ENCODE results near the gene ROCK2.
"Not testable (repeated sequence)": the region's sequence is repeated elsewhere in the genome, so short reads cannot be mapped to it uniquely, and the experiment has no call there.

The ROCK2 gene

DNA sequence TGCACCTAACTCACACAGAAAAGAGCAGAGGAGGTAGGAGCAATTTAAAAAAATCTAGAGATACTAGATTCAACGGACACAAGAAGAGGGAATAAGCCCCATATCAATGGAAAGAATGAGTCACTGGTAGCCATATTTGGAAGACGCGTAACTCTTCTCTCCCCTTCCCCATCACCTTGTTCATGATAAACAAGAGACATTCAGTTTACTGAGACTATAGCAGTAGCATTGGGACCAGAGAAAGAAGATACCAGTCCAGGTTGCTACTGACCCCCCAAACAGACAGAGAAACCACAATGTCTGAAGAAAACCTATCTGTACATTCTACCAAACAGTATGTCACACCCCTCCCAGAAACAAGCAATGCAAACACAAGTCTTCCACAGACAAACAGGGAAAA, 108.1 kb downstream of the ROCK2 start:
- no peak for DNase-seq (ENCODE audit: low read depth)

DNA sequence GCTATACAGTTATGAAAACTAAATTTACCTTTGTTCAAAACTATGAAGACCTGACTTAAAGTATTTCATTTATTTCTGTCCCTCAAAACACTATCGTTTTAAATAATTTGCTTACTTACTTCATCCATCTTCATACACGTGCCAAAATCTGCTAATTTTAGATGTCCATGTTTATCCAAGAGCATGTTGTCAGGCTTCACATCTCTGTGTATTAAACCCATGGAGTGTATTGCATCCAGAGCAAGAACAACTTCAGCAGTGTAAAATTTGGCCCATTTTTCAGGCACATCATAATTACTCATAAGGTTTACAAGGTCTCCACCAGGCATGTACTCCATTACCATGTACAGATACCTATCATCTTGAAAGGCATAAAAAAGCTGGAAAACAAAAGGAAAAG, 108.9 kb downstream of the ROCK2 start:
- no peak for DNase-seq (ENCODE audit: low read depth)

DNA sequence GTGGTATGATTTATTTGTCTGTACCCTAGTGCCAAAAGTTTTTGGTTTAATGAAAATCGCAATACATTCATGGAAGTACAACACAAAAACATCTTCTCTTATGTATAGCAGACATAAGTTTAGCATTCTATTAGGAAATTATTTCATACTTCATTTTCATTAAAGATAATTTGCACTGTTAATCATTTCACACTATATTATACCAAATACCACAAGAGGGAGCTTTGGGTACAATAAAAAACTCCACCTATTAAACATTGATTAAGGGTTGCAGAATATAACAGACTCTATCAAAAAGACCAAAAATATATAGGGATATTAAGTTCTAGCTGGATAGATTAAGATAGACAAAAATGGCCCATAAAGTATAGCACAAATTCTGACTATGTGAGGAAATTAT, 110.1 kb downstream of the ROCK2 start:
- no peak for DNase-seq (ENCODE audit: low read depth)

DNA sequence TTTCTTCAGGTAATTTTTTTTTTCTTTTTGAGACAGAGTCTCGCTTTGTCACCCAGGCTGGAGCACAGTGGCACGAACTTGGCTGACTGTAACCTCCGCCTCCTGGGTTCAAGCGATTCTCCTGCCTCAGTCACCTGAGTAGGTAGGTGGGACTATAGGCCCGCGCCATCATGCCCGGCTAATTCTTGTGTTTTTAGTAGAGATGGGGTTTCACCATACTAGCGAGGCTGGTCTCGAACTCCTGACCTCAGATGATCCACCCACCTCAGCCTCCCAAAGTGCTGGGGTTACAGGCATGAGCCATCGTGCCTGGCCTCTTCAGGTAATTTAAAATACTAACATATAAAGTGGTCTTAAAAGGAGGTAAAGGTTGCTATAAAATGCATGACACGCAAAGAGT, 113.2 kb downstream of the ROCK2 start:
- DNase-seq (ENCODE audit: low read depth) = not testable (repeated sequence)

DNA sequence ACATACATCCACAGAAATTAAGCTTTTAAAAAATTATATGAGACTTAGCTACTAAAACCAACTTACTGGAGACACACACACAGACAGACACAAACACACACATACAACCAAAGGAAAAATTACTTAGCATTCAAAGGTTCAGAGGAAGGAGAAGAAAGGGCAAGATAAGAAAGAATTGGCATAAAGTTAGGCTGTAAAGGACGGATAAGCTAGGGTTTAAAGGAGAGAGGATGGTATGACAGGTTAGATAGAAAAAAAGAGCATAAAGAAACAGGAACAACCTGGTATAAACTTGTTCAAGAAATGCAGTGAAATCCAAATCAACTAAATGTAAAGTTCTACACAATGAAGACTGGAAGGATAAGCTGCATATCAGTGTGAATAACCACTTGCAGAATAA, 115.7 kb downstream of the ROCK2 start:
- DNase-seq (ENCODE audit: low read depth) = no peak

DNA sequence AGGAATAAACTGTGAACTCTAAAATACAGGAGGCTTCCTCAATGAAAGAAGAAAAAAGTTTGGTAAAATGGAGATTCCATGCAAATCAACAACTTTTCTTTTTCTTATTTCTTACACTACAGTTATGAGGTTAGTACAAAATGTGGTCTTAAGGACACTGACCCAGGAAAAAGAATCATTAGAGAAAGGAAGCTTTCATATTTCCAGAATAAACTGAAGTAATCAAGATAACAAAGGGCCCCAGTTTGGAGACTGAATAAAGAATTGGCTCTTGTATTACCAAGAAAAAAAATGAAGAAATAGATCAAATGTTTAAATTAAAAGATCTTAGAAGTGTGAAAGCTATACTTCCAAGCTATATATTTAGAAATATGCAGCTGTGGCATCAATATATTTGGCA, 116.8 kb downstream of the ROCK2 start:
- DNase-seq (ENCODE audit: low read depth) = no peak

DNA sequence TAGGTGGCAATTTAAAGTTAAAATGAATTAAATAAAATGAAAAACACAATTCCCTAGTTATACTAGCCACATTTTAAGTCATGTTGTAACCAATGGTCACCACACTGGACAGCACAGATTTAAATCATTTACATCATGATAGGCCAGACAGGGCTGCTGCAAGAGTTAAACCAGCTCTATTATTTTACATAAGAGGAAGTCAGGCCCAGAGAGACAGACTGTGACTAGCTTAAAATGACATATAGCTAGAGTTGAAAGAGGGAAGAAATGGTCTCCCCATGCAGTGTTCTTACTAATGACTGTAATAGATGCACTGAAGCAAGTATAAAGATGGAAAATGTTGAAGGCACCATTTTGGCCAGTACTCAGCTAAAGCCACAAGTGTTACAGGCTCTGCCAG, 119.5 kb downstream of the ROCK2 start:
- no peak for DNase-seq (ENCODE audit: low read depth)

DNA sequence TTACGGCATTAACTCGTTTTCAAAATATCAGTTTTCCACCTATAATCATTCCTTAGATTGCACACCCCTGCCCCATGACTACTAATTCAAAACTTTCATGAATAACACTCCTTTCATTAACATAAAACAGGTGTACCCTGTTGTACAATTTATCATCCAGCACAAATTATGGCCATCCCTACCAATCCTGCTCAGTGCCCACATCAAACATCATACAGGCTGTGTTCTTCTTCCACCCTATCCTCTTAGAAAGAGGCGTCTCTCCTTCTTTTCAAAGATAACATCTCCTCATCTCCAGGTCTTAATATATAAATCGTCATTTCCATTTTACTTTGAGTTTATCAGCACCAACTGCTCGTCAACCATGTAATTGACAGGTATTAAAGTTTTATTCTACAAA, 121.6 kb downstream of the ROCK2 start:
- no peak for DNase-seq (ENCODE audit: low read depth)

DNA sequence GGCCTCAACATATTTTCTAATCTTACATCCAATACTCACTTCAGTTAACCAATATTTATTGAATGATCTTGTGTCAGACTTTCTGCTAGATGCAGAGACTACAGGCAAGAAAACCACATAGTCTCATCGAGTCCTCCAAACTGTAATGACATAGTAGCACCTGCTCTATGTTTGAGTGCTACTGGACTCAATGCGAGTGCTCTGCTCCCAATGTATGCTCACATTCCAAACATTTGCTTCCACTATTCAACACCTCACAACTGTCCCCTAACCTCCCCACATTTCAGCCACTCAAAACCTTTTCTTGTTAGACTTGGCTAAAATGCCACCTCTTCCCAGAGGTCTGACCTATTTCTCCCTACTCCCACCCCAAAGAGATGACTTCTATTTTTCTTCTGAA, 124.0 kb downstream of the ROCK2 start:
- DNase-seq (ENCODE audit: low read depth) = no peak

DNA sequence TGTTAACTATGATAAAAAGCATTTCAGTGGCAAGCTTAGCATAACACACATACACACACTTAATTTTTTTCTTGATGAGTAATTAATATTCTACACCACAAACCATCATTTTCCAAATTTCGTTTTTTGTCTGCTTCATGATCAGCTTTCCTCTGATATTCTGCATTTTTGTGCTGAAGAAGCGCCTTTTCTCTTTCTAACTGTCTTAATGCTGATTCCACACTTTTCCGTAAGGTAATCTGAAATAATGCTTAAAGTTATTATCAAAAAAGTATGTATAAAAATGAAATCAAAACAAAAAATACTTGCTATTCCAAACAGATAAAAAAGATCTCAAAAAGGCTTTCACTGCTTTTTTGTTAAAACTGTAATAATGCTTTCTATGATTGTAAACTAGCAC, 129.0 kb downstream of the ROCK2 start:
- DNase-seq (ENCODE audit: low read depth) = no peak

DNA sequence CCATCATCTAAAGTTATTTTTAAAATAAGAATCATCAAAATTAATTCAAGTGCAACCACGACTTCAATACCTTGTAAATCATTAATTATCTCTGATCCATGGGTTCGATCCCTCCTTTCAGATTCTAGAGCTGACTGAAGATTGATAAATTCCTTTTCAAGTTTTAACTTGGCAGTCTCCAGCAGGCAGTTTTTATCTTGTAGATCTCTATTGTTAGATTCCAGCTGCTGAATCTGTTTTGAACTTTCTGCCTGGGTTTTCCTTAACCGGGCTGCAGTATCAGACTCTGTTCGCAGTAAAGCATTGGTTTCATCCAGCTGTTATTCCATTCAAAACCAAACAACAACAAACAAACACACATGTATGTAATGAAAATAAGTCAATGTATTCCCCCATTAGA, 129.7 kb downstream of the ROCK2 start:
- no peak for DNase-seq (ENCODE audit: low read depth)

DNA sequence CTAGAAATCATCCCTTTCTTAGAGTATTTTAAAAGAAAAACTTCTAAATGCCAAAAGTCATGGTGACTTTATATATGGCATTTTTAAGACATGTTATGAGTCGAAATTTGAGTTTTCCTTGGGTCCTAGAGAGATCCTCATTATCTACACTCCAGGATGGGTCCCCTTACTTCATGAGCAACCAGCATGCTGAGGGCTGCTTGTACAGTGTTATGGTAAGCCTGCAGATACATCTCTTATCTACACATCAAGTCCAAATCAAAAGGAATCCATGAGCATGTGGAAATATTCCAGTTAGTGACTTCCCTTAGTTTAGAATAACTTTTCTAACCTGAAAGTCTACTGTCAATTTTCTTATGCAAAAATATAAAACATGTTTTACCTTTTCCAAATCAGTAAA, 130.5 kb downstream of the ROCK2 start:
- DNase-seq (ENCODE audit: low read depth) = no peak

DNA sequence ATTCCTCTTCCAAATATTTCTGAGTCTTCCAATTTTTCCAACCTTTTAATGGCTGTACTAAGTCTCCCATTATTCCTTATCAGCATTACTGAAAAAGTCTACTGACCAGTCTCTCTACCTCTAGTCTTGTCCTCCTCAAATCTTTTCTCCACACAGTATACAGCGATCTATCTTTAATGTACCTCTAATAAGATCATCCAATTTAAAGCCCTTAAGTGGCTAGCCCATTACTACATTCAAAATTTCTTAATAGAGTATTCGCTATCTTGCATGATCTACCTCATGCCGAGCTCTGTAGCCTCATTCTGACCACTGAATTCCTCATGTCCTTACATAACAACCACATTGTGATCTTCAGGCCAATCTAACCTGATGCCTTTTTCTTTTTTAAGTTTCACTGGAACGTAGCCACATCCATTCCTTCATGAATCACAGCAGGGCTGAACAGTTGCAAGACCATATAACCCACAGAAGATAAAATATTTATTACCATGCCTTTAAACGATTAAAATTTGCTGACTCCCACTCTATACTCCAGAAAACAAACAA, 131.3 kb downstream of the ROCK2 start:
- DNase-seq (ENCODE audit: low read depth) = no peak

DNA sequence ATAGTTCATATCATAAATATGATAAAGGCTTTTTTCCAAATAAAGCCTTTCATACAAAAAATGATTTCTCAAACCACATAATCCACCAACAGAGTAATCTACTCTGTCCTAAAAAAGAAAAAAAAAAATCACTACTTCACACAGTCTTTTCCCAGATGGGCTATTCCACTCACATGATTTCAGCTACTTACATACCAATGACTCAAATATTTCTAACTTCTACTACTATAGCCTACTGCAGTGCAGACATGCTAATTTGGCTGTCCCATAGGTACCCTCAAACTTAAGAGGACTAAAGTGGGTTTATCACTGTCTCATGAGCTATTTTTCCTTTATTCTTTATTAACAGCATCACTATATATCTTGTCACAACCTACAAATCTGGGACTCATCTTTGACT, 131.8 kb downstream of the ROCK2 start:
- no peak for DNase-seq (ENCODE audit: low read depth)

DNA sequence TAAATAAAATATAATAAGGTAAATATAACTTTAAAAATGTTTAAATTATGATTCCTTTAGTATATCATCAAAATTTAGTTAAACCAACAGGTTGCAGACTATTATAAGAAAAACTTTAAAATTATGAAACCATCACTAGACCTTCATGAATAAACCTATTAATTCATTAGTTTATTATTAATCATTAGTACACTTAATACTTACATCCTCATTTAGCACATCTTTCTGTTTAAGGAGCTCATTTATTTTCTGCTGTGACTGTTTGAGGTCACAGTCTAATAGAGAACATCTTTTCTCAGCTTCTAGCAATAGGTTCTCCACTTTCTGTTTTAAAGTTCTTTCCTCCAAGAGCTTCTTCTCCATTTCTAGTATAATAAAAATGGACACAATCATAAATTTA, 136.4 kb downstream of the ROCK2 start:
- no peak for DNase-seq (ENCODE audit: low read depth)

DNA sequence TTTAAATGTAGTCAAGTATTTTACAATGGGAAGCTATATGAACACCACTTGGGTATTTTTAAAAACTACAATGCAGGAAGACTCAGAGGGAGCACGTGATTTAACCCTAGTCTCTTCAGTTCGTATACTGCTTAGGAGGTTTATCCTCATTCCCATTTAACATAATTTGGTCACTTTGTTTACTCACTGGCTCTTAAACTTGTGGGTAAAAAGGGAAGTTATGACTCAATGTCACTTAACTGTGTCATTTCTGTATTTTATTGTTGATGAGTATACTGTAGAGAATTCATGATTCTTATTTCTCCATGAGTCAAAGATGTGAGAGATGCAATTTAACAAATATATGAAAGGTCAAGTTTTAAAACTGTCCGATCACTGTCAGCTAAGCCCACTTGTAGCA, 141.0 kb downstream of the ROCK2 start:
- DNase-seq (ENCODE audit: low read depth) = no peak

DNA sequence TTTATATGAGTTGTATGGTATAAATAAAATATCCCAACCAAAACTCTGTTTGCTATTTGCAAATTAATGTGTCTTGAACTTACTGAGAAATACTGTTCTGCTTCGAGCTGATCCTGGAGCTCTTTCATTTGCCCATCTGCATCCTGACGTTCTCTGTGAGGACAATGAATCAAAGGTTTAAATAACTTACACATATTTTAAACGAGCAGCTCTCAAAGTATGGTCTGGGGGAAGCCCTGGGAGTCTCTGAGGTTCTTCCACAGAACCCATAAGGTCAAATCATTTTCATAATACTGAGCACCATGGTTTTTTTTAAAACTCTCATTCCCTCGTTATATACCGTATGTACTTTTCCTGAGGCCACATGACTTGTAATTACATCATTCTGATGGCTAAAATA, 142.5 kb downstream of the ROCK2 start:
- no peak for DNase-seq (ENCODE audit: low read depth)

DNA sequence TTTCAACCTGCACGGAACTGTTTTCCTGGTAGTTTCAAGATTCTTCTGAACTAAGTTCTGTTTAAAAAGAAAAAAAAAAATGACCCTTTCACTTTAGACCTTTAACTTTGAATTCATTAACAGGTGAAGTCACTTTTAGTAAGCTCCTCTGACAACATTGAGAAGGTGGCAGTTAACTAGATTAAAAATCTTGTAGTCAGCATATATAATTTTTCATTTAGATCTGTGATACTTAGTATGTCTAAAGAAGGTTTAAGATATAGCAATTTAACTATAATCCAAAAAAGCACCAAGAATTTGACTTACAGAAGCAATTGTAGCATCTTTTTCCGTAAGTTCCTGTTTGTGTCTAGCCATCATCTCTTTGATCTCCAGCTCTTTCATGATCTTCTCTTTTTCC, 143.8 kb downstream of the ROCK2 start:
- no peak for DNase-seq (ENCODE audit: low read depth)

DNA sequence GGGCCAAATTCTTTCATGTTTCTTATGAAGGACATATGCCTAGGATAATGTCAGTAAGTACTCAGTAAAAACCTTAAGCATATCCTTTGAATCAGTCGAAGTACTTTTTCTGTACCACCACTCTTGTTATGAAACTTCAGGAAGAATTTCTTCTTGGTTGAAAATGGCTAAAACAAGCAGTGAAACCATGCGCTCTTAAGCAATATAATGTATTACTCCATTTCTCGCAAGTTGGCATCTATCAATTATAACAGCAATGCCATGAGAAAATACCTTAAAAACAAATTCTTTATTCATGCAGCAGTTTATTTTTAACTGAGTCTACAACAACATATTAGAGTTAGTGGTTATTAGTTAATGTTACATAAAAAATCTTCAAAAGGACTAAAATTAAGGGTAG, 148.2 kb downstream of the ROCK2 start:
- no peak for DNase-seq (ENCODE audit: low read depth)

DNA sequence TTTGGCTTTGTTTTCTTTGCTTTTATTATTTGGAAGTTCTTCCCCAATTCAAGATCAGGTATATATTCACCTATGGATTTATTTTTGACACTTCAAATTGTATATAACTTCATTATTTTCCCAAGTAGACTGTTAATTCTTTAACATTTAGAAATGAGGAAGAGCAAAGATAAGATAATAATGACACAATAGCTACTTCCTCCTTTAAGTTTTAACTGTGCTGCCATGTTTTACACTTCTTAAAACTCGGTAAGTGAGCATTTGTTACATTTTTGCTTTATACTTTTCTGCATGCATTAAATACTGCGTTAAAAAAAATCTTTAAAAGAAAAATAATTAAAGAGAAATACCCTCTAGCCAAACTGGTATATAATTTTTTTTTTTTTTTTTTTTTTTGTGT, 156.7 kb downstream of the ROCK2 start:
- DNase-seq (ENCODE audit: low read depth) = no peak

DNA sequence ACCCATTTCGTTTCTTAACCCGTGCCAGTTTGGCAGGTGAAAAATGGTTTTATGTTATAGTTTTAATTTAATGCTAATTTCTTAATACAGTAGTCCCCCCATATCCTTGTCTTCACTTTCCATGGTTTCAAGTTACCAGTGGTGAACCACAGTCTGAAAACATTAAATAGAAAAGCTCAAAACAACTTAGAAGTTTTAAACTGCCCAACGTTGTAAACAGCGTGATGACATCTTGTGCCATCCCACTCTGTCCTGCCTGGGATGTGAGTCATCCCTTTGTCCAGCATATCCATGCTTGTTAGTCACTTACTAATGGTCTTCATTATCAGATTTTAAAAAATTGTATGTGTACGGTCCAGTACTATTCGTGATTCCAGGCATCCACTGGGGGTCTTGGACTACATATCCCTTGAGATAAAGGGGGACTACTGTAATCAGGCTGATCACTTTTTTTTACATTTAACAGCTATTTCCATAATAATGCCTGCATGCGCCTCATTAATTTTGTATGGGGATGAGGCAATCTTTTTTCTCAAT, 157.3 kb downstream of the ROCK2 start:
- DNase-seq (ENCODE audit: low read depth) = no peak

DNA sequence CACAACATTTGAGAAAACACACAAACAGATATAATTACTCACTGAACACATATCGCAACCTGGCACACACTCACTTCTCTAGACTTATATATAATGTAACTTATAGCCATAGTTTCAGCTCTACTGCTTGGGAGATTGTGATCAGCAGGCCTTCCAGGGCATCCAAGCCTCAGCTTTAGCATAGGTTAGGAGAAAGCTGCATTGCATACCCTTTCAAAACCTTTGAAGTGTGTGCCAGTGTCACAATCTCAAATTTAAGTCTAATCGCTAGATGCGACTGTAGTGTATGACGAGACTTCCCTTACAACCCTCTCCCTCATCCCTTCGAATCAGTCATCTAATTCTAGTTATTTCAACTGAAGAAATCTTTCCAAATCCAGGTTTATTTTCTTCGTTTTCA, 158.3 kb downstream of the ROCK2 start:
- no peak for DNase-seq (ENCODE audit: low read depth)

DNA sequence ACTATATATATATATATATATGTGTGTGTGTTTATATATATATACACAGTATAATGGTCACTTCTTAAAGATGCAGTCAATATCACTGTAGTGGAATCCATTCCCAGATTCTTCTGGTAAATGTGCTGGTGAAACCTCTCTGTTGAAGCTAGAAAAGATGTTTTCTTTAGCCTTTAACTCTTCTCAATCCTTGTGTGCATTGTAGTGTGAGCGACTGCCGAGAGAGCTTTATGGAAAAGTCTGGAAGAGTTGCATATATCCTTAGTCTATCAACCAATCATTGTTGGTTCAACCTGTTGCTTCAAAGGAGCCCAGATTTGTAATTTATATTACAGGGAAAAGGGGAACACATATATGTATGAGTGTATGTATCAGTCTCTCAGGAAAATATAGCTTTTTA, 161.5 kb downstream of the ROCK2 start:
- no peak for DNase-seq (ENCODE audit: low read depth)

DNA sequence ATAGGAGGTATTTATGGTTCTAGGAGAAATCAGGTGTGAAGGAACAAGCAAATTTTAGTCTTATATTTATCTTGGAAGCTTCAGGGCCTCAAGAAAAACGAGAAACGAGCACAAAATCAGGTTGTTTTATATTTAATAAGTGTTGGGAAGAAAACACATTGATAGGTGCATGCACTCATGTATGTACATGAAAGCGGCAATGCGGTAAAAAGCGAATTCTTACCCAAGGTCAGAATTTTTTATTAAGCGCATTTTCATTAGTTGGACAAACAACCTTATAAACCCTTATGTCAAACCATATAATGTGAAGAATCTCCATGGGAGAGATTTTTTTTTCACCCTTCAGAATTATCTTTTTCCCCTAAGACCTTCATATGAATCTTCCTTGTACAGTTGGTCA, 163.8 kb downstream of the ROCK2 start:
- no peak for DNase-seq (ENCODE audit: low read depth)

DNA sequence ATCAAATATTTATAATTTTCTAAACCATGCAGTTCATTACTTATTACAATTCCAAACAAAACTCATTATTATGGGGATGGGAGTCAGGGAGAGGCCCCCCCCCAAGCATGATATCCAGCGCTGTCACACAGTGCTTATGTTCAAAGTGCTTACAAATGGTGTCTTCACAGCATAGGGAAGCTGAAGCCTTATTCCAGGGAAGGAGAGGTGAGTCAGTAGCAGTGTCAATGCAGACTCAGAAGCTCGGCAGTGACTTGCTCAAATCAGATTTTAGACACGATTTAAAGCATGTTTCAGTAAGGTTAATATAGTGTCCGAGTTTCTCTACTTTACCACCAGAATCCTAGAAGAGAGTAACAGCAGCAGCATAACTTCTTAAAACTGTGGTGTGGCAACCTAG, 164.5 kb downstream of the ROCK2 start:
- DNase-seq (ENCODE audit: low read depth) = no peak
